Breast epithelium (tissue), 3 donors: ENCODE measurements around the gene TYSND1.

Source experiments
- CTCF ChIP-seq, 3 donors: fragments of 450-650 bp; IDR thresholded peaks; one replicate each; pipeline ENCODE4 v1.5.1; 2016 to 2017; ENCODE audit warnings: antibody characterized with exemption in 3 of 3, mild to moderate bottlenecking in 3 of 3, moderate library complexity in 3 of 3
- POLR2A ChIP-seq: fragments of 450-650 bp; IDR thresholded peaks from one replicate; pipeline ENCODE4 v1.6.1; 2016; ENCODE audit warnings: antibody characterized with exemption, mild to moderate bottlenecking, moderate library complexity
- POLR2AphosphoS5 ChIP-seq, 3 donors: sonication (generic); formaldehyde crosslinking; IDR thresholded peaks; one replicate each; pipeline ENCODE4 v1.6.1; 2017; ENCODE audit warnings: antibody characterized with exemption in 3 of 3

GRCh38 chr10:70164163-70164562 is 17.7 kb upstream of the TYSND1 start:
- TF ChIP-seq POLR2A (no peak), CTCF (IDR thresholded peaks at IDR 0.05) (no peak), POLR2AphosphoS5 (IDR thresholded peaks at IDR 0.05) (no peak)
